Suprapubic skin (tissue), 3 donors: Measurements from ENCODE around the gene ANKRD65.

ENCODE experiments used
- CTCF ChIP-seq, 2 donors: fragments of 200-600 bp in 1 of 2; fragments of 450-650 bp in 1 of 2; sonication (generic) in 1 of 2; IDR thresholded peaks; one replicate each; pipeline ENCODE4 v1.5.1; 2016 to 2019; ENCODE audit warnings: antibody characterized with exemption in 2 of 2, mild to moderate bottlenecking in 1 of 2, moderate library complexity in 1 of 2
- POLR2A ChIP-seq, 2 donors: fragments of 450-650 bp; IDR thresholded peaks; one replicate each; pipeline ENCODE4 v1.6.1; 2017; ENCODE audit warnings: antibody characterized with exemption in 2 of 2, mild to moderate bottlenecking in 2 of 2, moderate library complexity in 2 of 2

- TF ChIP-seq CTCF (IDR thresholded peaks at IDR 0.05) (no peak), POLR2A (IDR thresholded peaks at IDR 0.05) (no peak)
Measured at GRCh38 chr1:1425426-1425752, 4.3 kb upstream of the ANKRD65 start.
